PC-3 (cell line): Measurements from ENCODE around the gene CACNA1A. TPM values are rescaled to one million over a fixed set of nuclear protein-coding genes. Genes with fewer than 3 reads are reported as not detected.
A peak's percentile ranks its signal among the peaks of the same experiment; 100 is the strongest.

Experiments
- ATAC-seq: fragments of 200-7000 bp; cut with Tn5 transposase; 2 replicates; pipeline ENCODE4 v1.9.1; 2020; ENCODE audit warnings: mild to moderate bottlenecking, moderate library complexity
- BruUV-seq: library from RNA; stranded (reverse); fragments of 400-500 nt; replicated peaks from 2 replicates; lab custom pipeline; 2021; lab: Mats Ljungman, UMichigan
- CTCF ChIA-PET: fragments of 300-600 bp; sonication (Branson Sonifier 250); formaldehyde crosslinking; loops from one replicate; lab custom pipeline; 2022; ENCODE audit warnings: antibody characterized with exemption; lab: Charles Lee
- POLR2A ChIA-PET: fragments of 300-600 bp; sonication (Branson Sonifier 250); formaldehyde crosslinking; loops from one replicate; lab custom pipeline; 2022; ENCODE audit warnings: antibody characterized with exemption; ENCODE audit not compliant: unreplicated experiment; lab: Charles Lee
- DNase-seq: peaks from one replicate; pipeline ENCODE4 v3.0.0-alpha.2; 2015
- H2AFZ ChIP-seq: fragments of 300-600 bp; sonication (generic); 2 replicates; pipeline ENCODE4 v1.6.0; 2016; ENCODE audit warnings: antibody characterized with exemption, low read length
- H3F3A ChIP-seq: fragments of 300-600 bp; sonication (generic); one replicate; pipeline ENCODE4 v1.6.0; 2017; ENCODE audit warnings: antibody characterized with exemption, low read length, control low read depth, mild to moderate bottlenecking; ENCODE audit not compliant: unreplicated experiment
- H3K27ac ChIP-seq: fragments of 300-600 bp; sonication (generic); 2 replicates; pipeline ENCODE4 v1.5.1; 2016; ENCODE audit warnings: mild to moderate bottlenecking, low read length
- H3K27me3 ChIP-seq: fragments of 300-600 bp; sonication (generic); 2 replicates; pipeline ENCODE4 v1.6.1; 2016; ENCODE audit warnings: low read length, mixed read lengths
- H3K36me3 ChIP-seq: fragments of 300-600 bp; sonication (generic); 2 replicates; pipeline ENCODE4 v1.6.1; 2016; ENCODE audit warnings: low read depth, mixed run types, low read length, mixed read lengths
- H3K4me1 ChIP-seq: fragments of 300-600 bp; sonication (generic); 2 replicates; pipeline ENCODE4 v1.5.1; 2016; ENCODE audit warnings: low read length; ENCODE audit not compliant: insufficient read depth
- H3K4me2 ChIP-seq: fragments of 300-600 bp; sonication (generic); 2 replicates; pipeline ENCODE4 v1.6.0; 2016; ENCODE audit warnings: low read length
- H3K4me3 ChIP-seq: fragments of 300-600 bp; sonication (generic); 2 replicates; pipeline ENCODE4 v1.5.1; 2016; ENCODE audit warnings: mild to moderate bottlenecking, low read length, mixed read lengths
- H3K79me2 ChIP-seq: fragments of 300-600 bp; sonication (generic); 2 replicates; pipeline ENCODE4 v1.6.1; 2017; ENCODE audit warnings: low read length, mixed read lengths
- H3K9ac ChIP-seq: fragments of 300-600 bp; sonication (generic); 2 replicates; pipeline ENCODE4 v1.6.0; 2016; ENCODE audit warnings: mild to moderate bottlenecking, low read length
- H3K9me2 ChIP-seq: fragments of 300-600 bp; sonication (generic); replicated peaks from 2 replicates; pipeline ENCODE4 v1.6.1; 2016; ENCODE audit warnings: mixed run types, low read length, mixed read lengths
- H3K9me3 ChIP-seq: fragments of 300-600 bp; sonication (generic); 2 replicates; pipeline ENCODE4 v1.6.1; 2016; ENCODE audit warnings: low read length, mixed read lengths
- H4K20me1 ChIP-seq: fragments of 300-600 bp; sonication (generic); 2 replicates; pipeline ENCODE4 v1.6.1; 2016; ENCODE audit warnings: low read length, mixed read lengths
- CTCF ChIP-seq: fragments of 300-600 bp; sonication (generic); conservative IDR thresholded peaks from 2 replicates; pipeline ENCODE4 v1.5.1; 2017; ENCODE audit warnings: antibody characterized with exemption, low read depth, mild to moderate bottlenecking, low read length
- EZH2 ChIP-seq: fragments of 300-600 bp; sonication (generic); IDR thresholded peaks from one replicate; pipeline ENCODE4 v1.6.1; 2017; ENCODE audit warnings: antibody characterized with exemption, mild to moderate bottlenecking, low read length; ENCODE audit not compliant: unreplicated experiment
- EZH2phosphoT487 ChIP-seq: fragments of 300-600 bp; sonication (generic); IDR thresholded peaks from 2 replicates; pipeline ENCODE4 v1.6.1; 2018; ENCODE audit warnings: mild to moderate bottlenecking, antibody characterized with exemption, low read length, borderline replicate concordance
- intact Hi-C: fragments of 100-400 bp; cut with micrococcal nuclease; formaldehyde crosslinking; loops from 2 replicates; pipeline ENCODE4 v1.9.0; 2023
- total RNA-seq: library from RNA; depleted of rRNA; stranded (reverse); fragments of >200 nt; gene quantifications from 2 replicates; pipeline ENCODE4 v1.2.3, GENCODE V29; 2014

Gene CACNA1A
- total RNA-seq, 1 experiment from 2014 or later = 0.62 TPM

- BruUV-seq = no TSS peak
- no peak overlapping the region for H3K27ac ChIP-seq
- H3K79me2 ChIP-seq = no peaks in the 10 kb centered on the region
- ChIA-PET POLR2A (interaction anchor here (0.6 kb wide), 1 partner anchor 585 kb away, joined by 3 read pairs; no protein-coding TSS in a partner anchor), CTCF (interaction anchor here (0.5 to 1.3 kb wide), 7 partner anchors 14 to 312 kb away, joined by 3 to 8 read pairs (median 6); no protein-coding TSS in a partner anchor)
- H2AFZ ChIP-seq = peak overlapping the region; percentile 62
- intact Hi-C loops = loop anchor here (1.0 to 5.0 kb wide), 3 partner anchors 154 to 440 kb away; no protein-coding TSS in a partner anchor
- DNase-seq (peak; percentile 96), ATAC-seq (peak; percentile 97)
- H3K27me3 ChIP-seq = 0 out of 2 replicates have a peak, but pooled peaks cover 1% of the 10 kb centered on the region
- peak overlapping the region; percentile 76 for H3K4me2 ChIP-seq
- H3K4me3 ChIP-seq = peak overlapping the region; percentile 37; the same call in 1 of the 2 replicates
- TF ChIP-seq CTCF (peak; percentile 86), EZH2phosphoT487 (no peak), EZH2 (no peak)
- H3K4me1 ChIP-seq = no peaks in the 10 kb centered on the region
- no peak overlapping the region for H3K9ac ChIP-seq
- H3K36me3 ChIP-seq = no peaks in the 10 kb centered on the region
- H4K20me1 ChIP-seq = no peaks in the 10 kb centered on the region
- no peaks in the 10 kb centered on the region for H3K9me2 ChIP-seq
- H3F3A ChIP-seq = no peaks in the 10 kb centered on the region
- no peaks in the 10 kb centered on the region for H3K9me3 ChIP-seq
Measured at GRCh38 chr19:13277104-13277809, 229.0 kb downstream of the CACNA1A start.

- Histone ChIP-seq H3K9me3 (no peaks in the 10 kb centered on the region), H3K4me3 (no peak overlapping the region), H2AFZ (no peak overlapping the region), H3K36me3 (no peaks in the 10 kb centered on the region), H3K27ac (no peak overlapping the region), H3K79me2 (no peaks in the 10 kb centered on the region), H3K9ac (no peak overlapping the region), H3K4me1 (no peaks in the 10 kb centered on the region), H3K27me3 (0 out of 2 replicates have a peak, but pooled peaks cover 3% of the 10 kb centered on the region), H3K9me2 (no peaks in the 10 kb centered on the region), H3F3A (no peaks in the 10 kb centered on the region), H3K4me2 (no peak overlapping the region), H4K20me1 (no peaks in the 10 kb centered on the region)
- CTCF ChIA-PET = no interaction called here
- TF ChIP-seq CTCF (no peak), EZH2 (no peak), EZH2phosphoT487 (no peak)
- POLR2A ChIA-PET = no interaction called here
- DNase-seq (no peak), ATAC-seq (no peak)
- intact Hi-C loops = loop anchor here (5.0 kb wide), 1 partner anchor 442 kb away; no protein-coding TSS in a partner anchor
- no TSS peak for BruUV-seq
Measured at GRCh38 chr19:13275016-13275722, 231.1 kb downstream of the CACNA1A start.
